ENCODE results near the gene ZNF142. TPM values are rescaled to one million over a fixed set of nuclear protein-coding genes. Genes with fewer than 3 reads are reported as not detected.

Gene ZNF142
- total RNA-seq, 2 experiments from 2014 or later, result 46.8 to 48.6 TPM

DNA sequence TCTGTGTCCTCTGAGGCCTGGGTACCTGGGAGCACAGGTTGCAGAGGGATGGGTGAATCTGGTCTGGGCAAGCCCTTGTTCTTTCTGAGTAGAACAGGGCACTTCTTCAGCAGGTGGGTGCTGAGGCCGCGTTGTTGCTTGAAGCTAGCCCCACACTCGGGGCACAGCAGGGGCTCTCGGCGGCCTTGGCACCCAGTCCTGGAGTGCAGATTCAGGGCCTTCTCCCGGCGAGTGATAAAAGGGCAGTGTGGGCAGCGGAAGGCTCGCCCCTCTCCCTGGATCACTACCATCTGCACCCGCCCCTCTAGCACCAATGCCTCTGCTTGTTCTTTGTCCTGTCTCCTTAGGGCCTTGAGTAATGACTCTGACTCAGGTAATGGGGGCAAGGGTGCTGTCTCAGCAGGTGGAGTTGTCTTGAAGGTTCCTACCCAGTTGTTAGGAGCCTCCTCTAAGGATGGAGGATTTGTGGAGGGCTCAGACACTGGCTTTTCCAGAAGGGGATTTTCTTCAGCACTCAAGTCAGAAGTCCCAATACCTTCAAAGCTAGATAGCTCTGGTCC is 15.6 kb downstream of the ZNF142 start:
- no peak for DNase-seq
- Mint-ChIP-seq H3K9me3 (no peaks in the 10 kb centered on the region), H3K27ac (no peak overlapping the region), H3K36me3 (ENCODE audit: low read depth) (peaks cover 48% of the 10 kb centered on the region), H3K4me1 (peaks cover 6% of the 10 kb centered on the region), H3K27me3 (no peaks in the 10 kb centered on the region), H3K4me3 (no peak overlapping the region)
- CTCF ChIA-PET, result interaction anchor here (1.0 to 1.7 kb wide), 3 partner anchors 10 to 28 kb away, joined by 3 to 4 read pairs (median 3); partner anchors contain the start of genes RNF25 and STK36
- POLR2A ChIA-PET, result no interaction called here

DNA sequence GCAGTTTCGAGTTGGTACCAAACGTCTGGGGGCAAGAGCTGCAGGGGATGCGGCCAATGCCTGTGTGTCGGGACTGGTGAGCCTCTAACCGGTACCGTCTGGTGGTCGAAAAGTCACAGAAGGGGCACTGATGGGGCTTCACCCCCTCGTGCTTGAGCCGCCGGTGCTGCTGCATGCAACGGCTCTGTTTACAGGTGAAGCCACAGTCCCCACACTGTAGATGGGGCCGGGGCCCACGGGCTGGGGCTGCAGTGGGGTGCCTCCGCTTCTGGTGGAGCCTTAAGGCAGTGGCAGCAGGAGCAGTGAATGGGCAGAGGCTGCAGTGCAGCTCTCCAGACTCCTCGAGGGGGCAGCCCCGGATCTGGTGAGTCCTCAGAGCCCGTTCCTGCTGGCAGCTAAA is 16.6 kb downstream of the ZNF142 start:
- H3K36me3 Mint-ChIP-seq (ENCODE audit: low read depth), result peaks cover 43% of the 10 kb centered on the region
- H3K27me3 Mint-ChIP-seq, result no peaks in the 10 kb centered on the region
- H3K4me3 Mint-ChIP-seq, result no peak overlapping the region
- no peak for DNase-seq
- H3K9me3 Mint-ChIP-seq, result no peaks in the 10 kb centered on the region
- ChIA-PET CTCF (interaction anchor here (0.6 to 1.5 kb wide), 3 partner anchors 10 to 176 kb away, joined by 3 to 5 read pairs (median 3); no protein-coding TSS in a partner anchor), POLR2A (no interaction called here)
- H3K4me1 Mint-ChIP-seq, result no peaks in the 10 kb centered on the region
- no peak overlapping the region for H3K27ac Mint-ChIP-seq

DNA sequence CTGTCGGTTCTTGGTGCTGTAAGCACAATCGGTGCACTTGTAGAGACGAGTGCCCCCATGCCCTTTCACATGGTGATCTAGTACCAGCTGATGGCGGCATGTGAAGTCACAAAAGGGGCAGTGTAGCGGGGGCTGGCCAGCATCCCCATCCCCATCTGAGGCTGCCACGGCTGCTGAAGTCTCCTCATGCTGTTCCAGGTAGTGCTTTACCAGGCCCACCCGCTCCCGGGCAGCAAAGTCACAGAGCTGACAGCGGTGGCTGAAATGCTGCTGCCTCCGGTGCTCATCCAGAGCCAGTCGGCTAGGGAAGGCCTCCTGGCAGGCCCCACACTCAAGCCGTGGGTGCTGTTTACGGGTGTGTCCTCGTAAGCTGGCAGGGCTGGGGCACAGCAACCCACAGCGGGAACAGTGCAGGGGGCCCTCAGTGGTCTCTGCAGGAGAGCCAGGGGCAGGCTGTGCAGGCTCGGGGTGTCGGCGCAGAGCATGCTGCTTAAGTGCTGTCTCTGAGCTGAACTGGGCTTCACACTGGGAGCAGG is 17.2 kb downstream of the ZNF142 start:
- Mint-ChIP-seq H3K4me1 (no peaks in the 10 kb centered on the region), H3K9me3 (no peaks in the 10 kb centered on the region), H3K36me3 (ENCODE audit: low read depth) (peaks cover 44% of the 10 kb centered on the region), H3K4me3 (no peak overlapping the region), H3K27me3 (no peaks in the 10 kb centered on the region), H3K27ac (peak overlapping the region; percentile 31)
- DNase-seq, result no peak
- ChIA-PET POLR2A (no interaction called here), CTCF (interaction anchor here (0.6 to 1.5 kb wide), 4 partner anchors 9 to 176 kb away, joined by 3 to 5 read pairs (median 3); partner anchors contain the start of gene PLCD4)

DNA sequence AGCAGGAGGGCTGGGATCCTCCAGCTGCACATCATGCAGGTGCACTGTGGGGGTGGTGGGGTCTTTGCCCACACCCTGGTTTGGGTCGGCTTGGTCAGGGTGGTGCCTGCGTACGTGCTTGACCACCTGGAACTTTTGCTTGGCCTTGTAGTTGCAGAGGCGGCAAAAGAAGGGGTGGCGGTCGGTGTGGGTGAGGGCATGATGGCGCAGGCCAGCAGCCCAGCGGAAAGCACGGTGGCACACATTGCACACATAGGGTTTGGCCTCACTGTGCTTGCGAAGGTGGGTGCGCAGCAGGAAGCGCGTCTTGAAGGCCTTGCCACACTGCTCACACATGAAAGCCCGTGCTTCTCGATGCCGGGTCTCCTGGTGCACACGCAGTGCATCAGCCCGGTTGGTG is 21.1 kb downstream of the ZNF142 start:
- Mint-ChIP-seq H3K27ac (no peak overlapping the region), H3K4me1 (no peaks in the 10 kb centered on the region), H3K9me3 (no peaks in the 10 kb centered on the region), H3K27me3 (no peaks in the 10 kb centered on the region), H3K4me3 (no peak overlapping the region), H3K36me3 (ENCODE audit: low read depth) (peaks cover 39% of the 10 kb centered on the region)
- ChIA-PET CTCF (no interaction called here), POLR2A (no interaction called here)
- no peak for DNase-seq

DNA sequence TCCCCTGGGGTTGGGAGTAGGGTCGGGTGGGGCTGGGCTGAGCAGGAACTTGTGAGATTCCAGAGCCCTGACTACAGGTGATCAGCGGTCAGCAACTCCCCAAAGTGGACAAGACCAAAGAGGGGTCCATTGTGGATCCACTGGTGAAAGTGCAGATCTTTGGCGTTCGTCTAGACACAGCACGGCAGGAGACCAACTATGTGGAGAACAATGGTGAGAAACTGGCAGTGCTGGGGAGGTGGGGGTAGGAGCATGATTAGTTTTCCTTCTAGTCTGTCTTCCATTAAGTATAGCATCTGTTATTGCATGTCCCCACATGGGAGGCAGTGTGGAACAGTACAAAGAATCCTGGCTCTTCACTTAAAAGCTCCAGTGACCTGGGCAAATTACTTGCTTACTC is 23.7 kb downstream of the ZNF142 start:
- DNase-seq, result no peak
- POLR2A ChIA-PET, result no interaction called here
- CTCF ChIA-PET, result interaction anchor here (0.9 to 1.2 kb wide), 2 partner anchors 11 to 19 kb away, joined by 3 read pairs; no protein-coding TSS in a partner anchor
- Mint-ChIP-seq H3K4me1 (no peaks in the 10 kb centered on the region), H3K9me3 (no peaks in the 10 kb centered on the region), H3K4me3 (no peak overlapping the region), H3K36me3 (ENCODE audit: low read depth) (peaks cover 30% of the 10 kb centered on the region), H3K27me3 (no peaks in the 10 kb centered on the region), H3K27ac (no peak overlapping the region)

DNA sequence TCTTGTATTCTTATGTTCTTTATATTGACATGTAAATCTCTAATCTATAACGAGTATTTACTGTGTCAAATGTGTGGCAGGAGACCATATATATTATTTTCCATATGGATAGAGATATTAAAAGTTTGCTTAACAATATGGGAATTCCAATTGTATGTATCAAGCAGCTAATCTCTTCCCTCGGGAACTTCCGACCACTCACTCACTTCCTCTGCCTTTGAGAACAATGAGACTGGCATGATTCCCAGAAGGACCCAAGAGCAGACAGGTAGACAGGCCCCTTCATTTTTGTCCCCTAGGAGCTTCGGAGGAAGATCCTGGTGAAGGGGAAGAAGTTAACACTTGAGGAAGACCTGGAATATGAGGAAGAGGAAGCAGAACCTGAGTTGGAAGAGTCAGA is 27.6 kb downstream of the ZNF142 start:
- CTCF ChIA-PET, result interaction anchor here (1.0 kb wide), 1 partner anchor 21 kb away, joined by 4 read pairs; no protein-coding TSS in a partner anchor
- H3K9me3 Mint-ChIP-seq, result no peaks in the 10 kb centered on the region
- H3K27me3 Mint-ChIP-seq, result no peaks in the 10 kb centered on the region
- no peak overlapping the region for H3K4me3 Mint-ChIP-seq
- no peak overlapping the region for H3K27ac Mint-ChIP-seq
- no peaks in the 10 kb centered on the region for H3K4me1 Mint-ChIP-seq
- peaks cover 8% of the 10 kb centered on the region for H3K36me3 Mint-ChIP-seq (ENCODE audit: low read depth)
- no peak for DNase-seq
- POLR2A ChIA-PET, result interaction anchor here (0.6 kb wide), 1 partner anchor 8 kb away, joined by 6 read pairs; no protein-coding TSS in a partner anchor

DNA sequence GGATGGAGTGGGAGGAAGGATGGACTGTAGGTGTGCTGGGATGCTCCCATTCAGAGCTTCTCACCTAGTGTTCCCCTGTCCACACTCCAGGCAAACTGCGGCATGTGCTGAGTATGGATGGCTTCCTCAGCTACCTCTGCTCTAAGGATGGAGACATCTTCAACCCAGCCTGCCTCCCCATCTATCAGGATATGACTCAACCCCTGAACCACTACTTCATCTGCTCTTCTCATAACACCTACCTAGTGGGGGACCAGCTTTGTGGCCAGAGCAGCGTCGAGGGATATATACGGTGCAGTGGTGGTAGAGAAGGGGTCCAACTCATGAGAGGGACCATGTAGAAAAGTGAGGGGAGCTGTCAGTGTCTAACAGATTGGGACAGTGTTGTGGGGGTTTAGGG is 31.5 kb downstream of the ZNF142 start:
- Mint-ChIP-seq H3K4me3 (no peak overlapping the region), H3K4me1 (no peaks in the 10 kb centered on the region), H3K36me3 (ENCODE audit: low read depth) (no peaks in the 10 kb centered on the region), H3K27me3 (no peaks in the 10 kb centered on the region), H3K9me3 (no peaks in the 10 kb centered on the region), H3K27ac (no peak overlapping the region)
- DNase-seq, result no peak
- CTCF ChIA-PET, result interaction anchor here (0.6 to 1.3 kb wide), 4 partner anchors 15 to 418 kb away, joined by 3 to 5 read pairs (median 4); no protein-coding TSS in a partner anchor
- POLR2A ChIA-PET, result no interaction called here

DNA sequence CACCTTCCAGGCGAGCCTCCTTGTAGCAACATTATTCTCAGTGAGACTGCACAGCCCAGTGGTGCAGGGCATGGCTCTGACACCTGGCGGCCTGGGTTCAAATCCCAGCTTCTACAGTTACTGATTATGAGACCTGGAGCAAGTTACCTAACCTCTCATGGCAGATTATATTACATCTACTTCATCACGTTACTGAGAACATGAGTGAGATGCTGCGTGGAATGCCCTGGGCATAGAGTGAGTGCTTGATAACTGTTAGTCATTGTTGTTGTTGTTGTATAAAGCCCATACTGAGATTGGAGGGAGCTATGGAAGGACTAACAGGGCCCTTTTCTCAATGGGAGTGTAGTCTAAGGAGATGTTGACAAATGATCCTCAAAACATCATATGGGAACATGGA is 33.1 kb downstream of the ZNF142 start:
- Mint-ChIP-seq H3K36me3 (ENCODE audit: low read depth) (no peaks in the 10 kb centered on the region), H3K27ac (no peak overlapping the region), H3K9me3 (no peaks in the 10 kb centered on the region), H3K4me1 (no peaks in the 10 kb centered on the region), H3K4me3 (no peak overlapping the region), H3K27me3 (no peaks in the 10 kb centered on the region)
- ChIA-PET POLR2A (no interaction called here), CTCF (interaction anchor here (0.6 kb wide), 2 partner anchors 319 to 381 kb away, joined by 3 read pairs; no protein-coding TSS in a partner anchor)
- no peak for DNase-seq

DNA sequence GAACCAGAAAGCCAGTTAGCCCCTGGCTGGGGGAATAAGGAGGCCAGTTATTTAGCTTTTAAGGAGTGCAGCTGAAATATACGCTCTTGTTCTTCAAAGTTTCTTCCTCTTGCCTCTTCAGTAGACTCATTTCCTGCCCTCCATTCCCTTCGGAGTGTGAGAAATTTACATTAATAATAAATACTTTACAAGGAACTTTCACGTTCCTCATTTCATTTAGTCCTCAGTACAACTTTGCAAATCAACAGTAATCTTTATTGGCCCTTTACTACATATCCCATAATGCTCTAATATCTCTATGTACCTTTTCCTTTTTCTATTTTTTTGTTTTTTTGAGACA is 36.1 kb downstream of the ZNF142 start:
- Mint-ChIP-seq H3K36me3 (ENCODE audit: low read depth) (no peaks in the 10 kb centered on the region), H3K27ac (no peak overlapping the region), H3K4me3 (no peak overlapping the region), H3K4me1 (no peaks in the 10 kb centered on the region), H3K27me3 (no peaks in the 10 kb centered on the region), H3K9me3 (no peaks in the 10 kb centered on the region)
- POLR2A ChIA-PET, result no interaction called here
- CTCF ChIA-PET, result no interaction called here
- no peak for DNase-seq

DNA sequence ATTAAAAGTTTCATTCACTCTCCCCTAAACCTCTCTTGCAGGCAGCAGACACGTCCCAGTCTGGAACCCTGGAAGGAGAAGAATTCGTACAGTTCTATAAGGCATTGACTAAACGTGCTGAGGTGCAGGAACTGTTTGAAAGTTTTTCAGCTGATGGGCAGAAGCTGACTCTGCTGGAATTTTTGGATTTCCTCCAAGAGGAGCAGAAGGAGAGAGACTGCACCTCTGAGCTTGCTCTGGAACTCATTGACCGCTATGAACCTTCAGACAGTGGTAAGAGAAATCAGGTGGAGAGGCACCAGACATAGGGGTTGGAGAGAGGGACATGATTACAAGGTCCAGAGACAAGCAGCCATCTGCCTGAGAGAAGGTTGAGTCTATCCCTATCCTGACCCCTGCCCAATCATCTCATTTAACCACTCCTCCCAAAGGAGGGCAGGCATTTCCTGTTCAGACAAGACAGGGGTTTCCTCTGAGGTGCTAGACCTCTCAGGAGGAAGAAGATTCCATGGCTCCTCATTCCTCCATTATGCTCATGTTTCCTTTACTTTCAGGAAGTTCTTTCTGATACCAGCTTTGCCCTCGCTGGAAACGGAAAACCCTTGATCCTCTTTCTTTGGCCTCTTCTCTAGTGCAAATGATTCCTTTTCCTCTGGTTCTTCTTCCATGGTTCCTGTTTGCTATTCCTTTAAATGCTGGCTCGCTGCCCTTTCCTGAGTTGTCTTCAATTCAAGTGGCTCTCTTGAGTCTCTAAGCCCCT is 36.6 kb downstream of the ZNF142 start:
- POLR2A ChIA-PET, result no interaction called here
- DNase-seq, result no peak
- no peak overlapping the region for H3K27ac Mint-ChIP-seq
- no peaks in the 10 kb centered on the region for H3K9me3 Mint-ChIP-seq
- H3K4me1 Mint-ChIP-seq, result no peaks in the 10 kb centered on the region
- CTCF ChIA-PET, result no interaction called here
- no peaks in the 10 kb centered on the region for H3K27me3 Mint-ChIP-seq
- H3K36me3 Mint-ChIP-seq (ENCODE audit: low read depth), result no peaks in the 10 kb centered on the region
- no peak overlapping the region for H3K4me3 Mint-ChIP-seq

DNA sequence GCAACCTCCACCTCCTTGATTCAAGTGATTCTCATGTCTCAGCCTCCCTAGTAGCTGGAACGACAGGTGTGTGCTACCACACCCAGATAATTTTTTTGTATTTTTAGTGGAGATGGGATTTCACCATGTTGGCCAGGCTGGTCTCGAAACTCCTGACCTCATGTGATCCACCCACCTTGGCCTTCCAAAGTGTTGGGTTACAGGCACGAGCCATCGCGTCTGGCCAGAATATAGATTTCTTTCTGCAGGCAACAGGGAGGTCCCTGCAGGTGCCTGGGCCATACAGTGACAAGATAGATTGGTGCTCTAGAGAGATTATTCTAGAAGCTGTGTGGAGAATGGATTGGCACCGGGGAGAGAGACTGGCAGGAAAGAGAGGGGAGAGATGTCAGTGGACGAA is 38.4 kb downstream of the ZNF142 start:
- no peaks in the 10 kb centered on the region for H3K27me3 Mint-ChIP-seq
- no peaks in the 10 kb centered on the region for H3K9me3 Mint-ChIP-seq
- CTCF ChIA-PET, result interaction anchor here (1.3 kb wide), 1 partner anchor 10 kb away, joined by 3 read pairs; no protein-coding TSS in a partner anchor
- no peak overlapping the region for H3K4me3 Mint-ChIP-seq
- H3K4me1 Mint-ChIP-seq, result no peaks in the 10 kb centered on the region
- POLR2A ChIA-PET, result no interaction called here
- H3K36me3 Mint-ChIP-seq (ENCODE audit: low read depth), result no peaks in the 10 kb centered on the region
- DNase-seq, result no peak
- no peak overlapping the region for H3K27ac Mint-ChIP-seq

DNA sequence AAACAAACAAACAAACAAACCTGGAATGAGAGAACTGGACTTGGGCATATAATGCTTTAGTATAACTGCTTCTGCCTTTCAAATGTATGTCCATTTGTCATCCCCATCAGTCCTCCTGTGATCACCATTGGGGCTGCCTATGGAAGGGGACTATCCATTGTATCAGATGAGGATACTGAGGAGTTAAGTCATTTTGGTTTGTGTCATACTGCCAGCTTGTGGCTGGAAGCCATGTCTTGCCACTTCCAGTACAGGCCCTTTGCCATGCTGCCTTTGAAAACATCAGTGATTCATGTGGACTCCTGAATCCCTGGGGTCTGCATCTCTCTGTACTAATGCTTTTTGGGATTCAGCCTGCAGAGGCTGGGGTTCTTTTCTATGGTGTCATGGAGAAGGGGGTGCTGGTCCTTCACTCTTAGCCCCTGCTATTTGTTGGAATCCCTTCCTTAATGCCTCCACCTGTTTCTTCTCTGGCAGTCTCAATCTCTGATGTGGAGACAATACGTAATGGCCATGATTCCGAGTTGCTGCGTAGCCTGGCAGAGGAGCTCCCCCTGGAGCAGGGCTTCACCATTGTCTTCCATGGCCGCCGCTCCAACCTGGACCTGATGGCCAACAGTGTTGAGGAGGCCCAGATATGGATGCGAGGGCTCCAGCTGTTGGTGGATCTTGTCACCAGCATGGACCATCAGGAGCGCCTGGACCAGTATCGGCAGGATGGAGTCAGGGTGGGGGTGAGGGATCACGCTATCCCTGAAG is 41.1 kb downstream of the ZNF142 start:
- DNase-seq, result no peak
- peak overlapping the region; percentile 10 for H3K27ac Mint-ChIP-seq
- H3K36me3 Mint-ChIP-seq (ENCODE audit: low read depth), result no peaks in the 10 kb centered on the region
- ChIA-PET CTCF (interaction anchor here (0.6 kb wide), 1 partner anchor 104 kb away, joined by 6 read pairs; no protein-coding TSS in a partner anchor), POLR2A (no interaction called here)
- no peaks in the 10 kb centered on the region for H3K27me3 Mint-ChIP-seq
- H3K9me3 Mint-ChIP-seq, result no peaks in the 10 kb centered on the region
- H3K4me3 Mint-ChIP-seq, result no peak overlapping the region
- no peaks in the 10 kb centered on the region for H3K4me1 Mint-ChIP-seq

DNA sequence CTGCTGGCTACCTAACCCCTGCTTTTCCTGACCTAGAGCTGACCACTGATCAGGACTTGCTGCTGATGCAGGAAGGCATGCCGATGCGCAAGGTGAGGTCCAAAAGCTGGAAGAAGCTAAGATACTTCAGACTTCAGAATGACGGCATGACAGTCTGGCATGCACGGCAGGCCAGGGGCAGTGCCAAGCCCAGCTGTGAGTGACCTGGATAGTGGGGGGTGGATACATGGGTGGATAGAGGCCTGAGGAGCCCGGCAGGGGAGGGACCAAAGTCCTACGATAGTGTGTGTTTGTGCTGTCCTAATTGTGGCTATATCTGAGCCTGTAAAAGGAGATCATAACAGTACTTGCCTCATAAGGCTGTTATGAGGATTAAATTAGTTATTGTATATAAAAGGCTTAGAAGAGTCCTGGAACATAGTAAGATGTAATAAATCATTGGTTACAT is 43.5 kb downstream of the ZNF142 start:
- H3K9me3 Mint-ChIP-seq, result no peaks in the 10 kb centered on the region
- CTCF ChIA-PET, result interaction anchor here (0.5 to 1.3 kb wide), 4 partner anchors 9 to 72 kb away, joined by 3 read pairs; no protein-coding TSS in a partner anchor
- DNase-seq, result no peak
- H3K27me3 Mint-ChIP-seq, result peaks cover 4% of the 10 kb centered on the region
- POLR2A ChIA-PET, result no interaction called here
- H3K27ac Mint-ChIP-seq, result no peak overlapping the region
- no peak overlapping the region for H3K4me3 Mint-ChIP-seq
- H3K36me3 Mint-ChIP-seq (ENCODE audit: low read depth), result no peaks in the 10 kb centered on the region
- H3K4me1 Mint-ChIP-seq, result no peaks in the 10 kb centered on the region

Measured in activated CD4-positive, alpha-beta T cell treated with anti-CD3 and anti-CD28 coated beads, Interleukin-2, amount 10 ng/mL, durations not matched to agents 7 days and 5 days (primary cell).